Activated CD8-positive, alpha-beta memory T cell treated with anti-CD3 and anti-CD28 coated beads, Interleukin-2, amount 10 ng/mL, durations not matched to agents 7 days and 5 days (primary cell): Measurements from ENCODE around the gene IRX4. TPM values are rescaled to one million over a fixed set of nuclear protein-coding genes. Genes with fewer than 3 reads are reported as not detected.

Source experiments
- ATAC-seq: fragments of 150-1000 bp; cut with Tn5 transposase; one replicate; pipeline ENCODE4 v1.10.0; 2021; ENCODE audit warnings: moderate library complexity
- CTCF ChIA-PET: fragments of 350-600 bp; sonication (Branson Sonifier 250); formaldehyde crosslinking; loops from one replicate; lab custom pipeline; 2021; ENCODE audit warnings: antibody characterized with exemption; lab: Charles Lee
- DNase-seq: peaks from one replicate; pipeline ENCODE4 v3.0.0-alpha.2; 2020
- H3K27ac Mint-ChIP-seq: one replicate; pipeline ENCODE4 v1.8.0; 2021; ENCODE audit warnings: mild to moderate bottlenecking, mixed read lengths
- H3K27me3 Mint-ChIP-seq: one replicate; pipeline ENCODE4 v1.8.0; 2021; ENCODE audit warnings: mixed read lengths
- H3K36me3 Mint-ChIP-seq: one replicate; pipeline ENCODE4 v1.8.0; 2021; ENCODE audit warnings: mild to moderate bottlenecking, mixed read lengths
- H3K4me1 Mint-ChIP-seq: one replicate; pipeline ENCODE4 v1.8.0; 2021; ENCODE audit warnings: mixed read lengths
- H3K4me3 Mint-ChIP-seq: one replicate; pipeline ENCODE4 v1.8.0; 2021; ENCODE audit warnings: mild to moderate bottlenecking, moderate library complexity, mixed read lengths
- H3K9me3 Mint-ChIP-seq: one replicate; pipeline ENCODE4 v1.8.0; 2022; ENCODE audit warnings: low read depth, mixed read lengths
- total RNA-seq, 2 experiments: library from RNA; stranded (reverse); gene quantifications; one replicate each; pipeline ENCODE4 v1.2.3, GENCODE V29; 2021

Gene IRX4
- total RNA-seq, 2 experiments from 2014 or later: not detected

DNA sequence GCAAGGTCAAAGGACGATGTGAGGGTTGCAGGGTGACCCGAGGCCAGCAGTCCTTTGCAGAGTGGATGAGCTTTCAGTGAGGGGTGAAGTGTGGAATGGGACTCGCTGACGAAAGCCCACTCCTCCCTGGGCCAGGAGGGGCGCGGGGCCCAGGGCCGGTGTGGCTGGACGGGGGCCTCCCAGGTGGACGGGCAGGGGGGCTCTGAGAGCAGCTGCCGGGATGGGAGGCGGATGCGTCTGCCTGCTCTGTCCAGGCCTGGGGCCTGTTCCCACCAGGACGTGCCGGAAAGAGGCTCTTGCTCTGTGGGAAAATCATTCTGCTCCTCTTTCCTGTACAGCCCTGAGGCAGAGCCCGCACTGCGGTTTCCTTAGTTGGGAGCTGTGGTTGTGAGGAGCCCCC is 24.3 kb downstream of the IRX4 start:
- H3K4me3 Mint-ChIP-seq: no peak overlapping the region
- DNase-seq (no peak), ATAC-seq (no peak)
- H3K27ac Mint-ChIP-seq: no peak overlapping the region
- CTCF ChIA-PET: no interaction called here
- no peaks in the 10 kb centered on the region for H3K4me1 Mint-ChIP-seq
- no peaks in the 10 kb centered on the region for H3K36me3 Mint-ChIP-seq
- H3K9me3 Mint-ChIP-seq: no peaks in the 10 kb centered on the region
- peaks cover 28% of the 10 kb centered on the region for H3K27me3 Mint-ChIP-seq

- Mint-ChIP-seq H3K27me3 (peaks cover 33% of the 10 kb centered on the region), H3K9me3 (no peaks in the 10 kb centered on the region), H3K36me3 (no peaks in the 10 kb centered on the region), H3K4me3 (no peak overlapping the region), H3K27ac (no peak overlapping the region), H3K4me1 (no peaks in the 10 kb centered on the region)
- ATAC-seq: no peak
- no peak for DNase-seq
- CTCF ChIA-PET: no interaction called here
Observed at GRCh38 chr5:1857256-1857600, 25.5 kb downstream of the IRX4 start.

- Mint-ChIP-seq H3K9me3 (no peaks in the 10 kb centered on the region), H3K27ac (no peak overlapping the region), H3K27me3 (peaks cover 37% of the 10 kb centered on the region), H3K36me3 (no peaks in the 10 kb centered on the region), H3K4me3 (no peak overlapping the region), H3K4me1 (no peaks in the 10 kb centered on the region)
- ATAC-seq: no peak
- CTCF ChIA-PET: no interaction called here
- DNase-seq: no peak
Observed at GRCh38 chr5:1856596-1857255, 26.0 kb downstream of the IRX4 start.

DNA sequence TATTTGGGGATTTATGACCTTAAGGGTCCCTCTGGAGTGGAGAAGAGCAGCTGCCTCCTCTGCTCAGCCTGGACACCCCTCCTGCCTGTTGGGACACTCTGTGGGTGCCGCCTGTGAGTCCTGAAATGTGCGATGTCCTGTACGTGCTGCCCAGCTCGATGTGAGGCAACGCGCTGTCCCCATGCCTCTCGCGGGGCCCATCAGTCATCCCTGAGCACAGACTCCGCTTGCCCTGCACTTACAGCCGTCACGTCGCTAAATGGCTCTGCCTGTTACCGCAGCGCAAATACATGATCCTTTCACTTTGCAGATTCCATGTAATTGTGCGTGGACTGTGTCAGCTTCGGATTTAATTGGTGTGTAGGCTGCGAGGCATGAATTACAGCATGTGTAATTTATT is 27.1 kb downstream of the IRX4 start:
- CTCF ChIA-PET: no interaction called here
- H3K36me3 Mint-ChIP-seq: no peaks in the 10 kb centered on the region

GRCh38 chr5:1855075-1855474 is 27.6 kb downstream of the IRX4 start:
- H3K27ac Mint-ChIP-seq: no peak overlapping the region
- DNase-seq (no peak), ATAC-seq (no peak)
- H3K36me3 Mint-ChIP-seq: no peaks in the 10 kb centered on the region
- no peaks in the 10 kb centered on the region for H3K4me1 Mint-ChIP-seq
- H3K4me3 Mint-ChIP-seq: no peak overlapping the region
- H3K27me3 Mint-ChIP-seq: peaks cover 53% of the 10 kb centered on the region
- H3K9me3 Mint-ChIP-seq: no peaks in the 10 kb centered on the region
- CTCF ChIA-PET: no interaction called here

More for the DNA sequence above, 27.1 kb downstream of the IRX4 start:
- DNase-seq: no peak
- no peak overlapping the region for H3K4me3 Mint-ChIP-seq
- peaks cover 48% of the 10 kb centered on the region for H3K27me3 Mint-ChIP-seq
- no peaks in the 10 kb centered on the region for H3K4me1 Mint-ChIP-seq
- ATAC-seq: no peak
- no peak overlapping the region for H3K27ac Mint-ChIP-seq
- H3K9me3 Mint-ChIP-seq: no peaks in the 10 kb centered on the region

DNA sequence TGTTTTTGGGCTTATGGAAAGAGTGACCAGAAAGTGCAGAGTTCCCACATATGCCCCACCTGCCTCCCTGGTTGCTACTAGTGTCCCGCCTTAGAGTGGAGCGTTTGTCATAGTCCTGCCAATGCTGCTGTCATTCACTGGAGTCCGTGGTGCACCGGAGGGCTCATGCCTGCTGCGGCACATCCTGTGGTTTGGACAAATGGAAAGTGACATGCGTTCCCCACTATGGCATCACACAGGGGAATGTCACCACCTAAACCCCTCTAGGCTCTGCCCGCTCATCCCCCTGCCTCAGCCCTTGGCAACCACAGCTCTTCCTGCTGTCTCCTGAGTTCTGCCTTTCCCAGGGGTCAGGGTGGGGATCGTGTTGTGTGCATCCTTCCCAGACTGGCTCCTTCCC is 29.2 kb downstream of the IRX4 start:
- H3K27me3 Mint-ChIP-seq: peaks cover 64% of the 10 kb centered on the region
- ATAC-seq: no peak
- CTCF ChIA-PET: no interaction called here
- no peaks in the 10 kb centered on the region for H3K9me3 Mint-ChIP-seq
- DNase-seq: no peak
- no peaks in the 10 kb centered on the region for H3K36me3 Mint-ChIP-seq
- H3K4me3 Mint-ChIP-seq: no peak overlapping the region
- H3K4me1 Mint-ChIP-seq: no peaks in the 10 kb centered on the region
- H3K27ac Mint-ChIP-seq: no peak overlapping the region

DNA sequence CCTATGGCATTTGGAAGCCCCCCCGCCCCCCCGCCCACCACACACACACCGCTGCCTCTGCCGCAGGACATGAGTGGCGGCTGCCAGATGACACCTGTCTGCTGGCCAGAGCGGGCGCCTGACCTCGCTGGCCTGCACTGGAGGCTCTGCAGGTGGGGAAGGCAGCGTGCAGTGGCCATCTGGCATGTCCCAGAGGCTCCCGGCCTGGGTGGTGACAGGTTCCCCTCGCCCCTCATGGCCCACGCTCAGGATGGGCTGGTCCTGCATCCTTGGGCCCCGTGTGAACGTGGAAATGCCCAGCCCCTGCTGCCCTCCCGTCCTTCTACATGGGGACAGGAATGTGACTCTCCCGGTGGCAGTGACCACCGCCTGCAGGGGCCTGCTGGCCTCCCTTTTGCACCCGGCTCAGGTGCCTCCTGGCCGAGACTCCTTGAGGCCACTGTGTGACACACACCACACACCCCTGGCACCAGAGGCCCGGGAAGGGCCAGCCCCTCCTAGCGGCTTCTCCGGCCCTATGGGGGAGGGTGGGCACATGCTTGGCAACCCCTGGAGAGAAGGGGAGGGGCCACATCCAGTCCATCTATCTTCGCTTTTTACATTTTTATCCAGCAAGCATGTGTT is 30.3 kb downstream of the IRX4 start:
- ATAC-seq (no peak), DNase-seq (no peak)
- CTCF ChIA-PET: no interaction called here
- Mint-ChIP-seq H3K27ac (no peak overlapping the region), H3K4me3 (no peak overlapping the region), H3K27me3 (peaks cover 69% of the 10 kb centered on the region), H3K9me3 (no peaks in the 10 kb centered on the region), H3K4me1 (no peaks in the 10 kb centered on the region), H3K36me3 (no peaks in the 10 kb centered on the region)

DNA sequence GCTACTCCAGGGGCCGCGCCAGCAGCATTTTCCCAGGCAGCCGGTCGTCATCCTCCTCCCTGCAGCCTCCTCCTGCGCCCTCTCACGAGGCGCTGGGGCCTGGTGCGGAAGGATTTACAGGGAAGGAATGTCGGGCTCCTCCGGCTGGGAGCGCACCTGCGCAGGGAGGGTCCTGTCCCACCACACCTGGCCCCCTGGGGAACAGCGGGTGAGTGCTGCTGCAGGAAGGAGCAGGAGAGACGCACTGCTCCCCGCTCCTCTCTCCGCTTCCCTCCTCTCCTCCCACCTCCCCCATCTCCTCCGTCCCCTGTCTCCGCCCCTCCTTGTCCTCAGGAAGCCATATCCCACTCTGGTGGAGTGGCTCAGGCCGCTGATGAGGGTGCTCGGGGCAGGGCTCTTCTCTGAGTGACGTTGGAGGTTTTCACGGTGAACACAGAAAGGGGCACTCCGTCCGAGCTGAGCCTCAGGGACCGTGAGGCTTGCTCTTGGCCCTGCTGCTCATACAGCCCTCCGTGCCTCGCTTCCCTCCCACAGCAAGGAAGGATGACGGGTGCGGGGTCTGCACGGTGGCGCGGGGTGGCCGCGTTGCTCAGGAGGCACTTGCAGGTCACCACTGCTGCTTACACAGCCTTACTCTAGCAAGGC is 31.3 kb downstream of the IRX4 start:
- no peak overlapping the region for H3K4me3 Mint-ChIP-seq
- H3K27ac Mint-ChIP-seq: no peak overlapping the region
- H3K27me3 Mint-ChIP-seq: peaks cover 66% of the 10 kb centered on the region
- DNase-seq: no peak
- H3K9me3 Mint-ChIP-seq: no peaks in the 10 kb centered on the region
- no peaks in the 10 kb centered on the region for H3K36me3 Mint-ChIP-seq
- no peaks in the 10 kb centered on the region for H3K4me1 Mint-ChIP-seq
- CTCF ChIA-PET: no interaction called here
- no peak for ATAC-seq

DNA sequence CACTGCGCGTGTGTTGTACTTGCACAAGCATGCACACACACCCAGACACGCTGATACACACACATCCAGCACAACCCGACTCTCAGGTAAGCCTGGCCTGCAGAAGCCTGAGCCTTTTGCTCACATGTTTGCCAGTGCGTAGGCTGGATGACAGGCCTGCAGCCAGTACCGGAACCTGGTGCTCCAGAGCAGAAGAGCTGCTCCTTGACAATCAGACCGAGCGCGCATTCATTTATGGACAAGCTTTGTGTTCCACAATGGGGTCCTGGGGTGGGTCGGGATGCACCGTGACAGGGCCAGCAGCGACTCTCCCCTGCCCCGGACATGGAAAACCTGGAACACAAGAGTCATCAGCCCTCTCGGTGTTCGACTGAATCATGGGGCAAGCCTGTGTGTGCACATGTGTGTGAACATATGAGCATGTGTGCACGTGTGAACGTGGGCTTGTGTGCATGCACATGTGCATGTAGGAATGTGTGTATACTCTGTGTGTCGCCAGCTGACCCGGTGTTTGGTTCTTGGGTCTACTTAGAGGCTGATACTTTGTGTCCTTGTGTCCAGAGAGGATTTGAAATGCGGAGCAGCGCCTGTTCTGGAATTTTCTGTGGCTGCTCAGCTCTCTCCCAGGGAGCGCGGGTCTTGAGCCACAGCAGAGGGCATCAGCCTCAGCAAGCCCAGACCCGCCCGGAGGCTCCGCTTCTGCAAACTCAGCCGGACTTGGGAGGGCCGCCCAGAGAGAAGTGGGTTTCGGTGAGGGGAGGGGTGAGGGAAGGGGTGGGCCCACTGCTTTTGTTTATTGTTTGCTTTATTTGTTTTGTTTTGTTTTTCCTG is 32.2 kb downstream of the IRX4 start:
- Mint-ChIP-seq H3K27me3 (peaks cover 58% of the 10 kb centered on the region), H3K9me3 (no peaks in the 10 kb centered on the region), H3K27ac (no peak overlapping the region), H3K36me3 (no peaks in the 10 kb centered on the region), H3K4me1 (no peaks in the 10 kb centered on the region), H3K4me3 (no peak overlapping the region)
- CTCF ChIA-PET: no interaction called here
- no peak for DNase-seq
- no peak for ATAC-seq

GRCh38 chr5:1847611-1848010 is 35.1 kb downstream of the IRX4 start:
- Mint-ChIP-seq H3K27me3 (peaks cover 41% of the 10 kb centered on the region), H3K4me1 (no peaks in the 10 kb centered on the region), H3K9me3 (no peaks in the 10 kb centered on the region), H3K27ac (no peak overlapping the region), H3K36me3 (no peaks in the 10 kb centered on the region), H3K4me3 (no peak overlapping the region)
- DNase-seq (no peak), ATAC-seq (no peak)
- CTCF ChIA-PET: no interaction called here

DNA sequence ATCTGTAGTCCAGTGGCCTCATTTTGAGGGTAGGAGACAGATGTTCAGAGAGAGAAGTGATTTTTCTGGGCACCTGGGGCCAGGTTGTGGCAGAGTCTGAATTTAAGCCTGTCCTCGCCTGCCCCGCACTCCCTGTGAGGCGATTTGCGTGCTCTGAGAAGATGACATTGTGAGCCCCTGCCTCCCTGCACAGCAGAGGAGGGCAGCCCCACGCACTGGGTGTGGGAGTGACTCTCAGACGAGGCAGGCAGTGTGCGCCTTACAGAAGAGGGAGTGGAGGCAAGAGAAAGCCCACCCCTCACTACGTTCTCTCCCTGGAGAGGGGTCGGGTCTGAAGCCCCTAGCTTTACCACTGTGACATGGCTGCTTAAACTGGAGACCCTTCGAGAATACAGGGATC is 35.7 kb downstream of the IRX4 start:
- CTCF ChIA-PET: no interaction called here
- no peaks in the 10 kb centered on the region for H3K9me3 Mint-ChIP-seq
- no peaks in the 10 kb centered on the region for H3K36me3 Mint-ChIP-seq
- H3K27me3 Mint-ChIP-seq: peaks cover 41% of the 10 kb centered on the region
- H3K4me1 Mint-ChIP-seq: no peaks in the 10 kb centered on the region
- no peak overlapping the region for H3K27ac Mint-ChIP-seq
- DNase-seq (no peak), ATAC-seq (no peak)
- H3K4me3 Mint-ChIP-seq: no peak overlapping the region

DNA sequence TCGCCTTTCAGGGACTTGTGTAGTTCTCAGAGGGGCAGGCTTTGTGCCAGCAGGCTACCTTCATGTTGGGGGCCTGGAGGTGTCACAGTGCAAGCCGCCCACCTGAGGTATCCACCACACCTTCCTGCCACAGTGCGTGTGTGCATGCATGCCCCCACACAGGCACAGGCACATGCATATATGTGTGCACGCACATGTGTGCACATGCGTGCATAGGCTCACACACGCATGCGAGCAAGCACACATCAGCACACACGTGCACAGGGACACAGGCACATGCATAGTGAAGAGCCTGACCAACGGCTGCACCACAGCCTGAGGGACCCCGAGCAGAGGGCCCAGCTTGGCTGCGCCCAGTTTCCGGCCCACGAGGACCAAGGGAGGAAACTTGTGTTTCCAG is 36.1 kb downstream of the IRX4 start:
- peaks cover under 1% of the 10 kb centered on the region for H3K4me1 Mint-ChIP-seq
- no peaks in the 10 kb centered on the region for H3K9me3 Mint-ChIP-seq
- DNase-seq (no peak), ATAC-seq (no peak)
- no peaks in the 10 kb centered on the region for H3K36me3 Mint-ChIP-seq
- peaks cover 41% of the 10 kb centered on the region for H3K27me3 Mint-ChIP-seq
- no peak overlapping the region for H3K27ac Mint-ChIP-seq
- CTCF ChIA-PET: no interaction called here
- no peak overlapping the region for H3K4me3 Mint-ChIP-seq

- no peak overlapping the region for H3K4me3 Mint-ChIP-seq
- peaks cover 4% of the 10 kb centered on the region for H3K4me1 Mint-ChIP-seq
- H3K27me3 Mint-ChIP-seq: peaks cover 34% of the 10 kb centered on the region
- no peak overlapping the region for H3K27ac Mint-ChIP-seq
- DNase-seq: no peak
- CTCF ChIA-PET: no interaction called here
- H3K36me3 Mint-ChIP-seq: no peaks in the 10 kb centered on the region
- ATAC-seq: no peak
- H3K9me3 Mint-ChIP-seq: no peaks in the 10 kb centered on the region
Observed at GRCh38 chr5:1845696-1846095, 37.0 kb downstream of the IRX4 start.
